NK-92 treated with Interleukin-12 subunit alpha and Interleukin-12 subunit beta, amount 100 ng/mL, for 24 hours (cell line): ENCODE data around the gene RPAP2.

Experiments used
- DNase-seq: peaks from one replicate; lab custom pipeline; 2025; lab: John Stamatoyannopoulos, UW

Gene RPAP2

GRCh38 chr1:92447033-92447681, 148.3 kb downstream of the RPAP2 start:
- DNase-seq = no peak

- DNase-seq = no peak
Observed at GRCh38 chr1:92447976-92448375, 149.1 kb downstream of the RPAP2 start.
